ENCODE data around the gene SDHAF2.
"Not testable (repeated sequence)": the region's sequence is repeated elsewhere in the genome, so short reads cannot be mapped to it uniquely, and the experiment has no call there.

Gene SDHAF2

DNA sequence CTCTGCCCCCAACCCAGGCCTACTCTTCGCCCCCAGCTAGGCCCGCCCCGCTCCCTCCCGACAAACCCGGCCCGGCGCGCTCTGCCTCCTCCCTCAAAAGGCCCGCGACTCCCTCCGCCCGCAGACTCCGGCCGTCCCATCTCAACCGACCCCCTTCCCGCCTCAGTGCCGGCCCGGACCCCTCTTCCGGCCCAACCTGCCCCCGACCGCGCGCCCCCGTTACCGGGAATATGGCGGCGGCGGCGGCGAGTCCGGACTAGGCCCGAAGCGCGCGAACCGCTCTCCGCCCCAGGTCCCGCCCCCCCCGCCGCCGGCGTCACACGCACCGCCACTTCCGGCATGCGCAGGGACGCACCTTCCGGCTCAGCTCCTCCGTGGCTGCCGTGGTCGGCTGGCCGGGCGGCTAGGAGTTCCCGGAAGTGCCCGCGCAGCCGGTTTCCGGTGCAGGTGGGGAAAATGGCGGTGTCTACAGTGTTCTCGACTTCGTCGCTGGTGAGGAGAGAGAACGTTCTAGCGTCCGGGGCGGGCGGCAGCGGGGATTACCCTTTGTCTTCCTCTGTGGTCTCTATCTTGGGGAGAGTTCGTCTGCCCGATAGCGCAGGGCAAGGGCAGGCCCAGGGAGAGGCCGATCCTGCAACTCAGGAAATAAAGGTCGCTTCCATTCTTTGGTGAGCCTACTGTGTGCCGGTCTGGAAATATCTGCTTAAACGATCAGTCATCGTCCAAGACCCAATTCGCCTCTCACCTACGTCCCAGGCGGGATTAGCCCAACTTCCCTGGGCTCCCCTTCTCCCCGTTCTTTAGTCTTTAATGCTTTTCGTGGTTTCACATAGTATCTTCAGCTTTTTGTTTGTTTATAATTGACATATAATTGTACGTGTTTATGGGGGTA lies at the start of gene SDHAF2, which contains the start of gene CPSF7:
Gene SDHAF2, plus strand, starts transcription at position 434 of the 892 bp plus-strand sequence. Its CDS starts 23 bp downstream, at position 457.
Gene CPSF7, minus strand, starts transcription at position 285 of the 892 bp plus-strand sequence. CDS start 740 bp downstream, outside the sequence.
- DNase-seq = peak; percentile 97

DNA sequence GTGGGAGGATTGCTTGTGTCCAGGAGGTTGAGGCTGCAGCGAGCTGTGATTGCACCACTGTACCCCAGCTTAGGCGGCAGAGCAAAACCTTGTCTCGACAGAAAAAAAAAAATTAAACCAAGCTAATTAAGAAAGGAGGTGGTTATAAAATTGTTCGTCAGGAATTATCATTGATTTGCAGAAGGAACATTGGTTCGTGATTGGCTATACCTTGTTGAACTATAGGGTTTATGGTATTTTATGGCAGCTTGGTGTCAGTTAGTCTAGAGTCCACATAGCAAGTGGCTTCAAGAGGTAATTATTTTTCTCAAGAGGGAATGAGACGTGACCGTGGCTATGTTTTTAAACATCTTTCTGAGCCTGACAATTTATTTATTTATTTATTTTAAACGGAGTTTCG lies 49.0 kb upstream of the SDHAF2 start:
- DNase-seq = no peak

DNA sequence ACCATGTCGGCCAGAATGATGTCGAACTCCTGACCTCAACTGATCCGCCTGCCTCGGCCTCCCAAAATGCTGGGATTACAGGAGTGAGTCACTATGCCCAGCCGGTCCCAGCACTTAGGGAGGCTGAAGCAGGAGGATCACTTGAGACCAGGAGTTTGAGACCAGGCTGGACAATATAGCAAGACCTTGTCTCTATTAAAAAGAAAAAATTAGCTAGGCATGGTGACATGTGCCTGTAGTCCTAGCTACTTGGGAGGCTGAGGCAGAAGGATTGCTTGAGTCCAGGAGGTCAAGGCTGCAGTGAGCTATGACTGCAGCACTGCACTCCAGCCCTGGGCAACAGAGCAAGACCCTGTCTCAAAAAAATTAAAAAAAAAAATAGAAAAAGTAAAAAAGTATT lies 46.1 kb upstream of the SDHAF2 start:
- DNase-seq = not testable (repeated sequence)

DNA sequence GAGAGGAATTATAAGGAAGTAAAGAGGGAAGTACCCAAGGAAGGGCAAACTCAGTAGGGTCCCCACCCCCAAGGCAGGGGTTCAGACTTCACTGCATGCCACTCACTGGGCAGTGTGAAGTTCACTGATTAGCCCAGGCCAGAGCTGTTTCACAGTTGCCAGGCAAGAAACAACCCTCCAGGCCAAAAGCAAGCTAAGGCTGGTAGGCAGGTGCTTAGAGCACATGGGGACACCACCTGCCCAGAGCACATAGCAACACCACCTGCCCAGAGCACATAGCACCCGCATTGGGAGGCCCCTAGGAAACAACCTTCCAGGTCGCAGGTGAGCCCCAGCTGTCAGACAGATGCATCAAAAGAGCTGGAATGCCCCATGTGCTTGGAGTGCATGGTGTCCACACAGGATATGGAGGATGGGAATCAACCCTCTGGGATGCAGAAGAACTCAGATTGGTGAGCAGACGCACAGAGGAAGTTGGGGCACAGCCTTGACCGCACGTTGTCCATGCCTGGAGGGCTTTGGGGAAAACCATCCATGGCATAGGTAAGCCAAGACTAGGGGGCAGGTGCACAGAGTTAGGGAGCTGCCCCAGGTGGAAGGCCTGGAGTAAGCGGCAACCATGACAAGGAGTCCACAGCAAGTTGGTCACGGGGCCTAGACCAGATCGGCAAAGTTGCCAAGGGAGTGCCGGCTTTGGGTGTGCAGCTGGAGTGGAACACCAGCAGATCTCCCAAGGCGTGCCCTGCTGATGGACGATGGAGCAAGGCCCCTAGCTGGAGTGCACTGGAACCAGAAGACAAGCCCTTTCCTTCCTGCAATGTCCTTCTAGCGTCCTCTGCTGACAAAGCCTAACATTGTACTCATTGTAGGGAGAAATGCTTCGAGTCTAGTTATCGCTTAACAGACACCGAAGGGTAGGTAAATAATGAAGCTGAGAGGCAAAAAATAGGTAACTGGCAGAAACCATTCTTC lies 45.4 kb upstream of the SDHAF2 start:
- no peak for DNase-seq

DNA sequence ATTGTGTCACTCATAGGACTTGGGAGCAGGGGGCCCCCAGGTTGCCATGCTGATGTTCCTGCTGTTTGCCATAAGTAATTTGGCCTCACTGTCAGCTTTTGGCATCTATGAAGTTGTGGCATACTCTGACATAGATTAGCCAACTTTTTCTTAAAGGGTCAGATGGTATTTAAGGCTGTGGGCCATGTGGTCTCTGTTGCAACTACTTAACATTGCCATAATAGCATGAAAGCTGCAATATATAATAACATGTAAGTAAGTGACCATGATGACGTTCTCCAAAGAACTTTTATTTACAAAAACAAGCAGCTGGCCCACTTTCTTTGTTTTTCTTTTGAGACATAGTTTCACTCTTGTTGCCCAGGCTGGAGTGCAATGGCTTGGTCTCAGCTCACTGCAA lies 39.8 kb upstream of the SDHAF2 start:
- DNase-seq = no peak

DNA sequence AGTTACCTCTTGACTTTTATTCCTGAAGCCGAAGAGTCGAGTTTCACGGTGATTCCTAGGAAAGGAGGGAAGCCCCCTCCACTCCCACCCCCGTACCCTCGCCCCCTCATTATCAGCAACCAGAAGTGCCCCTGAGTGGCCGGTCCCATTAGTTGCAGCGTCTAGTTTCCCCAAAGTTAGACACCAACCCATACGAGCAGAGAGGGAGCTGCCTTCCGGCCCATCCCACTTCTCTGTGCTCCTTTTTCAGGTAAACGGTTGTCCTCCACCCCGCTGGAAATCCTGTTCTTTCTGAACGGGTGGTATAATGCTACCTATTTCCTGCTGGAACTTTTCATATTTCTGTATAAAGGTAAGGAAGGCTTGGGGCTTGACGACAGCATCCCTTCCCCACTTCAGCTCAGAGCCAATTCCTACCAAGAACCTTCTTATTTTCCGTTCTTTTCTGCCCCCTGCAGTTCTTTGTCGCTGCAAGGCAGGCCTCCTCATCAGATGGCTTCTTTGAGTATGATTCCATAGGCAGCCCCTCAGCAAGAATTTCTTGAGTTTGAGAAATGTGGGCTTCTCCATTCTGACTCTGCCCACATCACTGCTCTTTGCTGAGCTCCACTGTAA lies 36.8 kb upstream of the SDHAF2 start:
- DNase-seq = peak; percentile 12

DNA sequence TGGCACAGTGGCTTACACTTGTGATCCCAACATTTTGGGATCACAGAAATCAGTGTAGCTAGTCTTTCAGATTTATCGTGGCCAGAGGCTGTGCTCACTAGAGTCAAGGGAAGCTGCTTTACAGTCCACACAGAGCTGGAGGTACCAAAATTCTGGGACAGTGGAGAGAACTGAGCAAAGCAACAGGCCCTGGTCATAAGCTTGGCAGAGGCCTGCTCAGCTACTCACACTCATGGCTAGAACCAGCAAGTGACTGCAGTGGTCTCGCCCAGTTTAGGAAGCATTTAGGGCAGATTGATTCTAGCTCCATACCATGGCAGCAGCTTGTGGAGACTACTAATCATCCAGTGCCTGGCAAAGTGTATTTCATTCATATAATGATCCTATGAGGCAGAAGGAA lies 28.8 kb upstream of the SDHAF2 start:
- DNase-seq = no peak

DNA sequence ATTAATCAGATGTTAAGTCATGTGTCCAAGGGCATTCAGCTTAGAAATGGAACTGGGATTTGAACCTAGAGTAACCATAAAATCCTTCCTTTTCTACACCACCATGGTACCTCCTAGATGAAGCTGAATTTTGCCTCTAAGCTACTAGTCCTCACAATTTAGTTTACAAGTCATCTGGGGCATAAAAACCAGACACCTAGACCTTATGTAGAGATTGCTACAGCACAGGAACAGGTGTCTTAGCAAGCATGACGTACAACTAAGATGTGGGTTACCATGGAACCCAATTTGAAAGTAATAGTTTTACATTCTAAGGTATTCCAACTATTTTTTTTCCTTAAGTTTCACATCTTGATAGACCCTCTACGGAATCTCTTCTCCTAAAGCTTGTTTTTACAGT lies 28.4 kb upstream of the SDHAF2 start:
- no peak for DNase-seq

DNA sequence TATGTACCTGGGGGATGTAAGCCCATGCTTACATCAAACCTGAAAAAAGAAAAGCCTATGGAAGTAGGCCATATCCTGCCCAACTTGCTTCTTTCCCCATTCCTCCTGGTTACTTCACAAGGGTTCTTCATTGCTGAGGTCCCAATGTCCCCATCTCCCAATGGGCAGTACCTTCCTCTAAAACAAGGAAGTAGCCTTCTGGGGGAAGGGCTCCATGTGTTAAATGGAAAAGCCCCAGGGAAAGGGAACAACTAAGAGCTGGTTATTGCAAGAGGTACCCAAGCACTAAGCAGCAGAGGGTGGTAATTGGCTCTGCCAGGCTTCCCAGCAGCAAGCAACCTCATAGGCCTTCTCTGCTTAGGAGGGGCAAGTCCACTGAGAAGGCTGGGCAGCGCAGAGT lies 26.3 kb upstream of the SDHAF2 start:
- no peak for DNase-seq

DNA sequence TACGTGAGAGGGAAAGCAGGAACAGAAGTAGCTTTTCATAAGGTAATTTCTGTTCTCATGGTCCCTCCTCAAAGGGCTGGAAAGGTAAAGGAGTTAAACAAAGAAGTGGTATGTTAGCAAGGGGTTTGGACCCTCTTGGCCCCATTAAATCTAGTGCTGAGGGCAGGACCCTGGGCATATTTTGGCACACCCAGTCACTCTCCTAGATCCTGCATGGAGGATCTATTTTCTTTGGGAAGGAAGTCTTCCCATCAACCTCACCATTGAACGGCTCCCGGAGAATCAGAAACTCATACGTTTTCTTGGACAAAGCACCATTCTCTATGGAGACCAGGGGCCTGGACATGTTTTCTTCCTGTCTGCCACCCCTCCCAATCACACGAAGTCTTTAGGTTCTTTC lies 25.8 kb upstream of the SDHAF2 start:
- no peak for DNase-seq

DNA sequence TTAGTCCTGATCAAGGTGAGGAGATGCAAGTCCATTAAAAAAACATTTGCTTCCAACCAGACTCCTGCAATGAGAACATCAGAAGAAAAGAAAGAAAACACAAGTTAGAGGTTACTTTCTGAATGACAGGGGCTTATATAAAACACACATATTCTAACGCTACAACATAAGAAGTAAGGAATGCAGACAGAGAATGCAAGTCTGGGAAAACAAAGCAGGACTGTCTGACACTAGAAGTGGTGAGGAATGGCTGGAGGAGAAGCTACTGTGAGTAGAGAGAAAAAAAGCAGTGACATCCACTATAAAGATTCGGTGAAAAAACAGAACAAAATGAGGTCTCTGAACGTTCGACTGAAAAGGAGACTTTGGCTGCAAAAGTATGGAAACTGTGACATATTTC lies 25.3 kb upstream of the SDHAF2 start:
- no peak for DNase-seq

DNA sequence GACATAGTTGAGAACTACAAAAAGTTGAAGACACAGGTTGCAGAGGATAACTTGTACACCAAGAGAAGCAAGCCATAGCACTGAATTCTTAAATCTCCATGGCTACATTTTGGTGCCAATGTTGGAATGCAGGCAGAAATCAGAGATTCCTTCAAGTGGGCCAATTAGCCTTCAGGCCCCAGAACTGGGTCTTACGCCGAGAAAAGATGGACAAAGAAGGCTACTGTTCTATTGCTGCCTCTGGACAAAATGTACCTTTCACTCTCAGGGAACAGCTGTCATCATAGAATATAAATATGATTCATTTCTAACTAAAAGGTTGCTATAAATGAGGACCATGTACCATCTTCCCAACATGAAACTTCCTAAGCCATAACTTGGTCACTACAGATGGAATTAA lies 23.9 kb upstream of the SDHAF2 start:
- no peak for DNase-seq

DNA sequence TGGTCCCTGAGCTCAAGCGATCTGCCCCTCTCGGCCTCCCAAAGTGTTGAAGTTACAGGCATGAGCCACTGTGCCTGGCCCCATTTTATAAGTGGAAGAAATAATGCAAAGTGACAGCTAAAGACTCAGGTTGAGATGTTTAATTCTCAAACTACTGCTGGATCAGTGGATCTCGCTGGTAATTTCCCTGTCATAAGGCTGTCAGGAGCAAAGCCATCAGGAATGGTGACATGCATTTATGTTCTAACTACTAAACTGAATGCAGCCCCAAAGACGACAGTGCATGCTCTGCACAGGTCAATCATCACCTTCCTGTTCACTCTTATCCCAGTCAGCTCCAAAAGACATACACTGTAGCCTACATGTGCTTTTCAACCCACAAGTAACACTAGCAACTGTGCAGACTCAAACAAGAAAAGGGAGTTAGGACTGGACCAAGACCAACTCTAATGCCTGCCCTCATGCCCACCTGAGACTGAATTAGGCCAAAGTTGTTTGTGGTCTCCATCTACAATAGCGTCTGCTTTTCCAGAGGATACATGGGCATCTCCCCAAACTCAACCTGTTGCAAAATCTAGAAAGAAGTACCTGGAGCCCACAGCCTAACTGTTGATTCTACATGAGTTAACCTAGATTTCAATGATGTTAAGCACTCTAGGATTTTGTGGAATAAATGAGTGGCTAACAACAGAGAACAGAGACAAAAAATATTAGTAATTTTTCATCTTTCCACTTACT lies 22.8 kb upstream of the SDHAF2 start:
- no peak for DNase-seq

DNA sequence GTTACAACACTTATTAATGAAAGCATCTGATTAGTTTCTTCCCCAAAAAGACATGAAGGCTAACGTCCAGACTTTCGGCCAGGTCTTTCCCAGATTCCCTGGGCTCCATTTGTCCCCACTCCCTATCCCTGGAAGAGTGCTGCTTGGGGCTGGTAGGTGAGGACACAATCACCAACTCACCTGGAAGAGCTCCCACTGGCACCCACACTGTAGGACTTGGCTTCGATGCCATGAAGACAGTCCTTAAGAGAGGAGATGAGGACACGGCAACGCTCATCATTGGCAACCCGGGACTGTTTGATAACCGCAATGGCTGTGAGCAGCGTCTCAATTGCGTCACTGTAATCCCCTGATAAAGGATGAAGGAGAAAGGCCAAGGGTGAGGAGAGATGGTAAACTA lies 18.3 kb upstream of the SDHAF2 start:
- no peak for DNase-seq

DNA sequence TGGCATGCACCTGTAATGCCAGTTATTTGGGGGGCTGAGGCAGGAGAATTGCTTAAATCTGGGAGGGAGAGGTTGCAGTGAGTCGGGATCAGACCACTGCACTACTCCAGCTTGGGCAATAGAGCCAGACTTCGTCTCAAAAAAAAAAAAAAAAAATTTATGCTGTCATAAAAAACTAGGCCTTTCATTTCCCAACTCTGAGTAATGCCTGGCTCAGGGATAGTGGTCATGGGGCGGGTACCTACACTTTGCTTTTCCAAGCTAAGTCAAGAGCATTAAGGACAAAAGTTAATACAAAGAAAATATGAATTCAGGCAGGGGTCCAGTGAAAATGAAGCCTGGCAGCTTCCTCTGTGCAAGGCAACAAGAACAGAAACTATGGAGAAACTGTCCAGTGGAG lies 16.4 kb upstream of the SDHAF2 start:
- DNase-seq = no peak

DNA sequence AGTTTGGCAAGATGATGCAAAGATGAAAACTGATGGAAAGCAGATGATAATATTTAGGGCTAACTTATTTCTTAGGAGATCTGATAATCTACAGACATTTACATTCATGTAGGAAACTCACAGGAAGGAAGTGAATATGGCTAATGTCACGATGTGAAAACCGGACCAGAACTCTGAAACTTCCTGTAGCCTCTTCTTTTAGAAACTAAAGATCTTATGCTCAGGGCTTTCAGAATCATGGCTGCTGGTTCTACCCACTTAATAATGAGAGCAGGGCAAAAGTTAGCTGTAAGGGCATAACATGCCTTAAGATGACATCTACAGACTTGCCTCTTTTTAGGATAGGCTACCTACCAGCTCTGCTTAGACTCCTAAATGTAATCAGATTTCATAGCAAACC lies 15.4 kb upstream of the SDHAF2 start:
- no peak for DNase-seq

DNA sequence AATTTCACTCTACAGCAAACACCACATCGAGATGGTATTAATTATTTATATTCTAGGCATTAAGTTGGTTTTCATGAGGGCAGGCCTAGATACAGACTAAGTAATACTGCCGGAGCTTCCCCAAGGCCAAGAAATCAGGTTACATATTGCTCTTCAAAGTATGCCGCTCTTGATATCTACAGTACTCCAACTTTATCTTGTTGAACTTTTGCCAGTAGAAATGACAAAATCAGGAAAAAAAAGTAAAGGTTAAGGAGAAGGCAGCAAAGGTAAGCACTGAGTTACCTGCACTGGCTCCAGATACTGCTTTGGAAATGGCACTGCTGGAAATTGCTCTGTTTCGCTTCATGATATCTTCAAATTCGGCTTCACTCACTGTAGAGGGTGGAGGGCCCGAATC lies 14.5 kb upstream of the SDHAF2 start:
- DNase-seq = no peak

DNA sequence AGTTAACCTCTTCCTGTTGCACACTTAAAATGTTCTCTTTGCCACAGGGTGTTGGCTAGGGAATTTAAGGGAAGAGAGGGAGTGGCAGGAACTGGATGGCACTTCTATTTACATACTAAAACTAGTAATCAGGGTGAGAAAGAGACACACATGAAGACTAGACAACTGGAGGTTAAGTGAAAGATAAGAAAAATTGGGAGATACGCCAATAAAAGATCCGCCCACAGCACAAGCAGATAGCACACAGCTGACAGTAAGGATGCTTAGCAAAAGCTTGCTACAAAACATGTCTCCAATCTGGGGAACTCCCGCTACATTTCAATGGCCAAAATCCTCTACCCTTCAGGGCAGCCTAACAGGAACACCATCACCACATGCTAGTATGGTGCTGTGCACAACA lies 13.0 kb upstream of the SDHAF2 start:
- DNase-seq = no peak

DNA sequence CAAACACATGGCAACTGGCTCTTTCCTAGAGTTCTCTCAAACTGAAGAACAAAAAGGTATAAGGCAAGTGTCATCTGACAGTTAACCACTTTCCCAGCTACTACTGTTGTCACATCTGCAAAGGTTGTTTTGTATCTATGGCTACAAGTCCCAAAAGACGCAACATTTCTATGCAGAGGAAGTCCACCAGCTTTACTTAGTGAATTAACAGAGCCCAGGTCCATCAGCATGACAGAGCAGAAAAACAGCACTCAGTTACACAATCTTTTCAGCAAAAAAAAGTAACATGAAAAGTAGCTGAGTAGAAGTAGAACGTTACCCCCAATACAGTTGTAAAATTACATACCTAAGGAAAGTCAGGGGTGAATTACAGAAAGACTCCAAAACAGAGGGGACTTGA lies 12.3 kb upstream of the SDHAF2 start:
- no peak for DNase-seq

DNA sequence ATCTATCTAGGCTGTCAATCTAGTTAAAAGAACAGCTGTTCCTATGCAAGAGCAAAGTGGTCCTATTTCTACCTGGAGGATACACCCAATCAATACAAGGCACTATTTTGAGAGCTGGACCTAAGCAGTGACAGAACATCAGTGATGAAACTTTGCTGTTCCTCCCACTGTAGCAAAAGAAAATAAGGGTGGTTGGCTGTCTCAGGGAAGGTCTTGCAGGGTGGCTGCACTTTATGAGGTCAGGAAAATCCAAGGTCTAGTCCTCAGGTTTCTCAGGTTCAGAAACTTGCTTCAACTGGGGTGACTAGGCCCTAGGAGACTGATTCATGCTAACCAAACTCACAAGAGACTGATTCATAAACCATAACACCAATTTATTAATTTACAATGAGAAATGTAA lies 11.8 kb upstream of the SDHAF2 start:
- DNase-seq = no peak

DNA sequence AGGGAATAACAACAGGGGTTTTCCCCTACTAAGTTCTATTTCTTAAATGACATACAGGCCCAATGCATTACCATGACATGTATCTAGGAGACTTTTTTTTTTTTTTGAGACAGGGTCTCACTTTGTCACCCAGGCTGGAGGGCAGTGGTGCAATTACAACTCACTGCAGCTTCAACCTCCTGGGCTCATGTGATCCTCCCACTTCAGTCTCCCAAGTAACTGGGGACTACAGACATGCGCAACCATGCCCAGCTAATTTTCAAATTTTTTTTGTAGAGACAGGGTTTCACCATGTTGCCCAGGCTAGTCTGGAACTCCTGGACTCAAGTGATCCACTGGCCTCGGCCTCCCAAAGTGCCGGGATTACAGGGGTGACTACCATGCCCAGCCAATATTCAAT lies 7.7 kb upstream of the SDHAF2 start:
- no peak for DNase-seq

DNA sequence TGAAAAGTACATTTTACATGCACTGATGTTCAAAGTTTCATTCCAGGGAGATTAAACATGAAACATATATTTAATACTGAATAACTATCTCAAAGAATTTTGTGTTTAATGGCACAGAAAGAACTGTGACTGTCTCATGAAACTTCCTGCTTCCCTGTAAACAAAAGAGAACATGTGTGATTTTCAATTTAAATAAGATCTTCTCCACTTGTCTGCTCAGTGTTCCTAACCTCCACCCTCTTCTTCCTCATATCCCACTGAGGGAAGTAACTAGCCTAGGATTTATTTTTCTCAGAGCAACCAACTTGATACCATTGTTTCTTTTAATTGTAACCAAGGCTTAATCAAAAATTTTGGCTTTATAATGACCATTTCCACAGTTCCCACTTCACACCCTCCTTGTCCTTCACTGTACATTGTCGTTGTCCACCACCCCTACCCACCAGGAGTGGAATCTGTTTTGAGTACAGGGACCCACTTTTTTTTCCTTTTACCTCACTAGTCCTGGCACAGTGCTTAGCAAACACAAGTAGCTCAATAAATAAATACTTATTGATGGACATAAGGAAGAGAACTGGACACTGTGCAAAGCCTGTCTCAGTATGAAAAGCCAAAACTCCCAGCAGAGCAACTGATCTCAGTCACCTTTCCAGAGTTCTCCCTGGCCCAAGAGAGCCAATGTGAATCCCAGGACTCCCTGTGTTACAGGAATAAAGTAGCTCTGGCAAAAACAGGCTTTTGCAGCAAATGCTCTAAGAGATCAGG lies 4.4 kb upstream of the SDHAF2 start:
- no peak for DNase-seq

All from NCI-H1092 treated with DMSO at 0.1 percent for 48 hours (cell line).